ENCODE data around the gene ANKRD55.

- TF ChIP-seq CTCF (IDR thresholded peaks at IDR 0.05), result no peak
- TF ChIP-seq POLR2AphosphoS5 (IDR thresholded peaks at IDR 0.05), result no peak
Observed at GRCh38 chr5:56050551-56051255, 182.4 kb downstream of the ANKRD55 start.

Data from transverse colon (tissue), 4 donors.